ENCODE measurements around the gene MARVELD2.
"Not testable (repeated sequence)": the region's sequence is repeated elsewhere in the genome, so short reads cannot be mapped to it uniquely, and the experiment has no call there.

The MARVELD2 gene

GRCh38 chr5:69416699-69417098 lies 1.8 kb downstream of the MARVELD2 start:
- CTCF ChIA-PET, result no interaction called here
- H3K4me3 ChIP-seq (ENCODE audit: low read depth, low read length), result no peak overlapping the region
- no peak for TF ChIP-seq CTCF (IDR thresholded peaks at IDR 0.05; ENCODE audit: insufficient read depth, low read length, missing control alignments)
- no peak for DNase-seq (ENCODE audit: low read depth, low spot score)
- POLR2A ChIA-PET, result no interaction called here

DNA sequence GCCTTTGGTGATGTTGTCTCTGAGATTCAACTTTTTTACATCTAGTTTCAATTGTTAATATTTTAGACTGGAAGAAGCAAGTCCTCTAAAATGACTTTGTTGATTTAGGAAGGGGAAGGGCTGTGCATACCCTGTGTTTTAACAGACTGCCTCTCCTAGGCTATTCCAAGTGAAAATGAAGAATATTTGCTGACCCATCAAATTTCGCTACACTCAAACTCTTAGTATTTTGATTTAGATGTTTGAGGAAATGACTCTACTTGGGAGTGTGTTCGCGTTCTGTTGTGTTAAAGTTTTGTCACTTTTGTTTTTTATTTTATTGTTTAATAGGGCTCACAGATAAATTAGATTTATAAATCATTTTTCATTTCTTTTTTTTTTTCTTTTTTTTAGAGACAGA lies 3.6 kb downstream of the MARVELD2 start:
- no peak overlapping the region for H3K4me3 ChIP-seq (ENCODE audit: low read depth, low read length)
- DNase-seq (ENCODE audit: low read depth, low spot score), result no peak
- TF ChIP-seq CTCF (IDR thresholded peaks at IDR 0.05; ENCODE audit: insufficient read depth, low read length, missing control alignments), result no peak
- POLR2A ChIA-PET, result no interaction called here
- CTCF ChIA-PET, result no interaction called here

- ChIA-PET POLR2A (no interaction called here), CTCF (no interaction called here)
- no peak overlapping the region for H3K4me3 ChIP-seq (ENCODE audit: low read depth, low read length)
- no peak for TF ChIP-seq CTCF (IDR thresholded peaks at IDR 0.05; ENCODE audit: insufficient read depth, low read length, missing control alignments)
- no peak for DNase-seq (ENCODE audit: low read depth, low spot score)
Observed at GRCh38 chr5:69431424-69432303, 16.7 kb downstream of the MARVELD2 start.

GRCh38 chr5:69432412-69433206 lies 17.7 kb downstream of the MARVELD2 start:
- H3K4me3 ChIP-seq (ENCODE audit: low read depth, low read length), result no peak overlapping the region
- DNase-seq (ENCODE audit: low read depth, low spot score), result no peak
- TF ChIP-seq CTCF (IDR thresholded peaks at IDR 0.05; ENCODE audit: insufficient read depth, low read length, missing control alignments), result no peak
- ChIA-PET CTCF (no interaction called here), POLR2A (no interaction called here)

GRCh38 chr5:69435276-69435884 lies 20.5 kb downstream of the MARVELD2 start:
- DNase-seq (ENCODE audit: low read depth, low spot score); POLR2A ChIA-PET; CTCF ChIA-PET; H3K4me3 ChIP-seq (ENCODE audit: low read depth, low read length): not testable (repeated sequence)

- POLR2A ChIA-PET, result no interaction called here
- no peak for DNase-seq (ENCODE audit: low read depth, low spot score)
Observed at GRCh38 chr5:69444127-69444754, 29.3 kb downstream of the MARVELD2 start.

More at GRCh38 chr5:69444127-69444754, 29.3 kb downstream of the MARVELD2 start:
- no peak for TF ChIP-seq CTCF (IDR thresholded peaks at IDR 0.05; ENCODE audit: insufficient read depth, low read length, missing control alignments)
- CTCF ChIA-PET, result no interaction called here
- no peak overlapping the region for H3K4me3 ChIP-seq (ENCODE audit: low read depth, low read length)
